ENCODE data around the gene RAD54L.

DNA sequence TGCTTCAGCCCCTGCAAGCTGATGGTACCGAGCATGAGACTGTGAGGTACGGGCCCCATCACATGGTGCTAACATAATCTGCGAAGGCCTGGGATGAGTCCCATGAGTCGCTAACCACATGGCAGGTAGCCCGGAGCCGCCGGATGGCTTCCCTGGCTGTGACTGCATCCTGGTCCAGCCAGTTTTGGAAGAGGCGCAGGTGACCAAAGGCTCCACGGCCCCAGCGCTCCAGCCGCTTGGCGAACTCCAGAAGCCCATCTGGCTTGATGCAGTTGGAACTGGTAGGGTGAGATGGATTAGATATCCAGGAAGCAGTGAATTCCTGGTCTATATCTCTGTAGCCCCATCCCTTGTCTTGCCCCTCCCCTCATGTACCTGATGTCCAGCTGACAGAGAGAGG lies 31.2 kb downstream of the RAD54L start:
- TF ChIP-seq, protein P1, sequence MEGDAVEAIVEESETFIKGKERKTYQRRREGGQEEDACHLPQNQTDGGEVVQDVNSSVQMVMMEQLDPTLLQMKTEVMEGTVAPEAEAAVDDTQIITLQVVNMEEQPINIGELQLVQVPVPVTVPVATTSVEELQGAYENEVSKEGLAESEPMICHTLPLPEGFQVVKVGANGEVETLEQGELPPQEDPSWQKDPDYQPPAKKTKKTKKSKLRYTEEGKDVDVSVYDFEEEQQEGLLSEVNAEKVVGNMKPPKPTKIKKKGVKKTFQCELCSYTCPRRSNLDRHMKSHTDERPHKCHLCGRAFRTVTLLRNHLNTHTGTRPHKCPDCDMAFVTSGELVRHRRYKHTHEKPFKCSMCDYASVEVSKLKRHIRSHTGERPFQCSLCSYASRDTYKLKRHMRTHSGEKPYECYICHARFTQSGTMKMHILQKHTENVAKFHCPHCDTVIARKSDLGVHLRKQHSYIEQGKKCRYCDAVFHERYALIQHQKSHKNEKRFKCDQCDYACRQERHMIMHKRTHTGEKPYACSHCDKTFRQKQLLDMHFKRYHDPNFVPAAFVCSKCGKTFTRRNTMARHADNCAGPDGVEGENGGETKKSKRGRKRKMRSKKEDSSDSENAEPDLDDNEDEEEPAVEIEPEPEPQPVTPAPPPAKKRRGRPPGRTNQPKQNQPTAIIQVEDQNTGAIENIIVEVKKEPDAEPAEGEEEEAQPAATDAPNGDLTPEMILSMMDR (IDR thresholded peaks at IDR 0.05), result no peak
- no peak for TF ChIP-seq EZH2 (IDR thresholded peaks at IDR 0.05; ENCODE audit: borderline replicate concordance, insufficient read depth, low read depth, low read length, poor library complexity, severe bottlenecking)

All from B cell (primary cell).